Brain pericyte (primary cell): ENCODE results near the gene RAB44.
"Not testable (repeated sequence)": the region's sequence is repeated elsewhere in the genome, so short reads cannot be mapped to it uniquely, and the experiment has no call there.

ENCODE experiments used
- DNase-seq: peaks from one replicate; pipeline ENCODE4 v3.0.0-alpha.2; 2012; ENCODE audit warnings: low read depth, low spot score

Gene RAB44

DNA sequence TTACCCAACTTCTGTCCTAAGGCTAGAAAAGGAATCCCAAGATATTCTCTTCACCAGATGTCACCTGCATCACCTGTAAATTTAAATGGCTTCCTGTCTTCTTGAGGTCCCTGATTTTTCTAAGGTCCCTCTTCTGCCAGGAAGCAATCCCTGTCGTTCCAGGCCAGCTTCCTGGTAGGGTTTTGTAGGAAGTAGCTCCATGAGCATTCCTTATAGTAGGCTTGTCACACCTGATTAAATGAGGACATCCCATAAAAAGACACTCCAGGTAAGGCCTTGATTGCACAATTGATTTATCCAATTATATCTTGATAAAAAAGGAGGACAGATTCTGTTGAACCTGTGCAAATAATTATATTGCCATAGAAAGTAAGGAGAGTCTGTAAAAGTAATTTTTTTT is 8.7 kb downstream of the RAB44 start:
- no peak for DNase-seq

GRCh38 chr6:36712816-36713215 is 15.2 kb downstream of the RAB44 start:
- no peak for DNase-seq

DNA sequence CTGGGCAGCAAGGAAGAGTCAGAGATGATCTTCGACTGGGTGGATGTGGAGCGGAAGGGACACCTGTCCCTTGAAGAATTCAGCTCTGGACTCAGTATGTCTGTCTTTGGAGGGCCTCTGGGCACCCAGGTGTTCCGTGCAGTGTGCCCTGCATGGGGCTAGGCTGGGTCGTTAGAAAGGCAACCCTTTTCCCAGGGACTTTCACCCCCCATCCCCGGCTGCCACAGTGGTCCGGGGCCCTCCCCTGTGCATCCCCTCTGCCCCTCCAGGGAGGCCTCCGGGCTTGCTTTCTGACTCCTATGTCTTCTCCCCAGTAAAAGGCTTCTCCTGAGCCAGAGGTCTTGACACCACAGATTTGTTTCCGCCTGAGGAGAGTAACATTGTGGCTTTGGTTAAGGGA is 16.2 kb downstream of the RAB44 start:
- DNase-seq = no peak

GRCh38 chr6:36714511-36714910 is 16.9 kb downstream of the RAB44 start:
- DNase-seq = no peak

- DNase-seq = no peak
Measured at GRCh38 chr6:36715469-36715868, 17.8 kb downstream of the RAB44 start.

DNA sequence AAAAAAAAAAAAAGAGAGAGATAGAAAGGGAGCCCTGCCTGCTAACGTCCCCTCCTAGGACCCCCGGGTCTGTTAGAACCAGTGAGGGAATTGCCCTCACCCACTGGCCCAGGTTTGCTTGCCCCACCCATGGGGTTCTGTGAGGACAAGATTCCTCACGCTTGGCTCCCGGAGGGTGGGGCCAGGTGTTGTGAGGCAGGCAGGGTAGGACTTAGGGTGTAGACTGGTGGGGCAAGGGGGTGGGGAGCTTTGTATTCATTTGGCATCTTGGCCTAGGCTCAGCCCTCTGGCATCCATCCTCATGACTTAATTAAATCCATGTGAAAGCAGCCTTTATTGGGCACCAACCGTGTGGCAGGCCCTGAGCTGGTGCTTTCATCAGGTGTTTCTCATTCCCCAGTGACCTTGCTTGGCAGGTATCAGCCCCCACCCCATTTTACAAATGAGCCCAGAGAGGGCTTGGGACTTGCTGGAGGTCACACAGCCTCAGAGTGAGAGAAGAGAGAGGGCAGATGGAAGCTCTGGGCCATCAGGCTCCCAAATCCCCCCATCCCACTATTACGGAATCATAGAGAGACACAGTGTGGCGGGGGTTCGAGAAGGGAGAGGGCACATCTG is 19.0 kb downstream of the RAB44 start:
- DNase-seq = no peak

DNA sequence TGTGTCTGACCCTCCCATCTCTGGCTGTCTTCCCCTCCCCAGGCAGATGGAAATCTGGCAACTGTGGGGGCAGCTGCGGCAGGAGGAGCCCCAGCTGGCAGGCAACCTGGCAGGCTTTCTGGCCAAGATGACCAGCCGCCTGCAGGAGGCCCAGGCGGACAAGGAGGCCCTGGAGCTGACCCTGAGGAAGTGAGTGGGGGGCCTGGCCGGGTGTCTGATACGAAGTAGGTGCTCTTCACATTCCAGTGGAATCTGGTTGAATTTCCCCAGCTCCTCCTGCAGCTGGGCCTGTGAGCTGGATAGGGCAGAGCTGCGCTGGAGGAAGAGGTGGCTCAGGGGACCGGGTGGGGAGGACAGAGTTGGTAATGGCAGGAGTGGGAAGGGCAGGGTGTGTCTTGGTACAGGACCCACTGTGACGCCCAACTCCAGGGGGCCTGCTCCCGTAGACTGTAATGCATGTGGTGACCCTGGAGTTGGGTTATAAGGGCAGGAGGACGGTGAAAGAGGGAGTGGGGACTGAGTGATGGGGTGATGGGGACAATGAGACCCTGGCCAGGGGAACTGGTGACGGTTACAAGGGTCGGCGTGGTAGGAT is 19.7 kb downstream of the RAB44 start:
- DNase-seq = no peak

GRCh38 chr6:36717871-36718540 is 20.4 kb downstream of the RAB44 start:
- no peak for DNase-seq

GRCh38 chr6:36718560-36718959 is 20.9 kb downstream of the RAB44 start:
- no peak for DNase-seq

DNA sequence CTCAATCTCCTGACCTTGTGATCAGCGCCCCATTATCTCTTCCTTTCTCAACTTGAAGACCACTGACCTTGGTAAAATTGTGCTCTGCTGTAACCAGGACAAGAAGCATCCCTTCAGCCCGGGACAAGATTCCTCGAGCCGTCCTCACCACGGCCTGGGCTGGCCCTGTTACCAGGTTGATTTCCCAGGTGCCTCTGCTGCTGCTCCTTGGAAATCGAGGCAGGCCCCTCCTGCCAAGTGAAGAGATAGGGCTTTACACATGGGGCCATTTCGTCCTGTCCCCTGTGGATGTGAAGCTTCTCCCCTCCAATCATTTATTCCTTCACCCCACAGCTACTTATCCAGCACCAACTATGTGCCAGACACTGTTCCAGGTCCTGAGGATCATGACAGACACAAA is 21.5 kb downstream of the RAB44 start:
- no peak for DNase-seq

- no peak for DNase-seq
Measured at GRCh38 chr6:36720251-36721141, 22.9 kb downstream of the RAB44 start.

DNA sequence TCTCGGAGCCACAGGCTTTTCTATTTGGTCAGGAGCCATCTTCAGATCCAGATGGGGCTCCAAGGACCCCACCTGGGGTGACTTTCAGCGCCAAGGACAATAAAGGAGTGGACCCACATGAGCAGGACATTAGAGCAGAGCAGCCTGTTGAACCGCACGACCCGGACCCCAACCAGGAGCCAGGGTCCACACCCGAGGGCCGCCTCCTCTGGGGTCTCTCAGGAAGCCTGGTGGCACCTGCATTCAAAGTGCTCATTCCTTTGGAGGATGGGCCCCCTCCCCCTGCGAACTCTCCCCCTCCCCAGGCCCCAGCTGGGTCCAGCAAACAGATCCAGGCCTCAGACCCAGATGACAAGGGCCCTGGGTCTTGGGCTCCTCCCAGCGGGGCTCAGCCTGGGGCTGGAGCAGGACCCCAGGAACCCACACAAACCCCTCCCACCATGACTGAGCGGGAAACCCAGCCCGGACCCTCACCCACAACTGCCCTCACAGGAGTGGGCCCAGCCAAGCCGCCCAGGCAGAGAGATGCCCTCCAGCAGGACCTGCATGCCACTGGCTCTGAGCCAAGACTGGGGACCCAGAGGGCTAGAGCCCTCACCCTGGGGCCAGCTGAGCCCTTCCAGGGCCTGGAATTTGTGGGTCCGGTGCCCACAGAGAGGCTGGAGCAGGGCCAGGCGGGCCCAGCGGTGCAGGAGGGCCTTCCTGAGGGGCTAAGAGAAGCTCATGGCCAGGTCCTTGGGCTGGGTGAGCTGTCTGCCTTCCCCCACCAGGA is 23.9 kb downstream of the RAB44 start:
- no peak for DNase-seq

- no peak for DNase-seq
Measured at GRCh38 chr6:36722365-36722764, 24.7 kb downstream of the RAB44 start.

DNA sequence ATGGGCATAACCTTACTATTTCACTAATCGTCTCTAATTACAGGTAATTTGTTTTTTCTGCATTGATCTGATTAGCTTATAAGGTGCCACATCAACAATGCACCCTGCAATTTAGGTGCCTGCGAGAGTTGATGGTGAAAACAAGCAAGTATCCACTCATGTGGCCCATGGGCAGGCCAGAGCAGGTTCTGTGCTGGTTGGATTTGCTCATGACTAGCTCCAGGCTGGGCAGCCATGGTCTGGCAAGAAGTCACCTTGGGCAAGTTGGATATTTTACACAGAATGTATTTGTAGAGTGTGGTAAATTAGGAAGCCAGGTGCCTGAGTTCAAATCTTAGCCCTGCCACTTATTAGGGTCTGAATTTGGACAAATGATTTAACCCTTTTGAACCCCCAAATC is 25.3 kb downstream of the RAB44 start:
- DNase-seq = no peak

- not testable (repeated sequence) for DNase-seq
Measured at GRCh38 chr6:36723992-36724391, 26.4 kb downstream of the RAB44 start.

GRCh38 chr6:36724514-36725390 is 27.1 kb downstream of the RAB44 start:
- DNase-seq = no peak

- DNase-seq = no peak
Measured at GRCh38 chr6:36725581-36725980, 28.0 kb downstream of the RAB44 start.

- no peak for DNase-seq
Measured at GRCh38 chr6:36727505-36728021, 29.9 kb downstream of the RAB44 start.

DNA sequence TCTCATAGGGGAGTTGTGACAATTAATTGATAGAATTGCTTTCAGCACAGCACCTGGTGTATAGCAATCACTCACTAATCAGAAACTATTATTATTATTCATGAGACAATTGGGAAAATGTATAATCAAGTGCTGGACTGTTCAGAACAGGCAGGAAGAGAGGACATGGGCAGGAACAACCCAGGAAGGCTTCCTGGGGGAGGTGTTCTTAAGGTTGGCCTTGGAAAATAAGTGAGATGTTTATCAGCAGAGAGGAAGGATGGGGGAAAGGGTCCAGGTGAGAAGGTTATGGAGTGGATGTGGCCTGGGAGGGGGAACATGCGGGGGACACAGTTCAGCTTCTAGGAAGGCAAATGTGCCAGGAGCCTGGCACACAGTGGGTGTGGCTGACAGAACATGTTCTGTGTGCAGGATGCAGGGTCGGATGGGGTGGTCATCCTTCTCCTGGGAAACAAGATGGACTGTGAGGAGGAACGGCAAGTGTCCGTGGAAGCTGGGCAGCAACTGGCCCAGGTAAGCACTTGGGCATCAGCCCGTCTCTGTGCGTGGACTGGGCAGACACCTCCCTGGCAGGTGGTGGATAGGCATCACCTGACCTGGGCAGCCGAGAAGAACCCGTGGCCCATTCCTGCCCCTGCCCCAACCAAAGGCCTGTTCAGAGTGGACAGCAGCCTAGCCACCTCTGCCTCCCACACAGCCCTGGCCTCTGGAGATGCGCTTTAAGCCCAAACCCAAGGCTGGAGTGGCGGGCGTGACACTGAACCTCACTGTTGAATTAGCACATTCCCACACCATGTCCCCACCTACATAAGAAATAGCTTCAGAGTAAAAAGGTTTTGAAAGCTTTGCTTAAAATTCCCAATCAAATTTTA is 30.9 kb downstream of the RAB44 start:
- DNase-seq = no peak
